DMS53 treated with DMSO at 0.1 percent for 48 hours (cell line): Measurements from ENCODE around the gene P2RY12.
A peak's percentile ranks its signal among the peaks of the same experiment; 100 is the strongest.

ENCODE experiments used
- DNase-seq: peaks from one replicate; lab custom pipeline; 2025; ENCODE audit not compliant: unreplicated experiment; lab: John Stamatoyannopoulos, UW

The P2RY12 gene

DNA sequence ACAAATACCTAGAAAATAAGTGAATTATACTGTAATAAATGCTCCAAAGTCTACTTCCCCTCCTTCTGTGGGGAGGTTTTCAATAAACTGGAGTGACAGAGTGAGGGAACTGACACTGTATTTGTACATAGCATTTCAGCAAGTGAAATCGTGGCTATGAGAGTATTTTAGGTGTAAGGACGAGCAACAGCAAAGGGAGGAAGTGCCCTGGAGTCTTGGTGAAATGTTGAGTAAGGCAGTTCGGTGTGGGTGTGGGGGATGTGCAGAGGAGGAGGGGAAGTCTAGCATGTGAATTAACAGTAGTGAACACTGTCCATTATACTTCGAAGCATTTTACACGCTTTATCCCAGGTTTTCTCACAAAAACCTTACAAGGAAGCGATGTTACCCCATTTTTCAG, 37.1 kb downstream of the P2RY12 start:
- no peak for DNase-seq

DNA sequence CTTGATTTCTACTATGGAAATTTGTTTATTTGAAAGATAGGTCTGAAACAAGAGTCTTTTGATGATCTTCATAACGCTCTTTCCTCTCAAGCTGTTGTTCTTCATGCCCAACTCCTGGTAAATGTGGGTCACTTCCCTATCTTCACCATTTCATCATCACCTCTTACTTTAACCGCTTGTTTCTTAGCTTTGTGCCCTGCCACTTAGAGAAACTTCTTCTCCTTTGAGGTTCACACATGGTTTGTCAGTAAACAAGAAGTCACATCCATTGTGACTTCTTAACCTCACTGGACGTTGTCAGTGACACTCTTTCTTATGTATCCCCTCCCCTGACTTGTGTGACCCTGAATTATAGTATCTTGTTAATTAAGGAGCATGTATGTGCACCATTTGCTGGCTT, 38.3 kb downstream of the P2RY12 start:
- DNase-seq, result no peak

DNA sequence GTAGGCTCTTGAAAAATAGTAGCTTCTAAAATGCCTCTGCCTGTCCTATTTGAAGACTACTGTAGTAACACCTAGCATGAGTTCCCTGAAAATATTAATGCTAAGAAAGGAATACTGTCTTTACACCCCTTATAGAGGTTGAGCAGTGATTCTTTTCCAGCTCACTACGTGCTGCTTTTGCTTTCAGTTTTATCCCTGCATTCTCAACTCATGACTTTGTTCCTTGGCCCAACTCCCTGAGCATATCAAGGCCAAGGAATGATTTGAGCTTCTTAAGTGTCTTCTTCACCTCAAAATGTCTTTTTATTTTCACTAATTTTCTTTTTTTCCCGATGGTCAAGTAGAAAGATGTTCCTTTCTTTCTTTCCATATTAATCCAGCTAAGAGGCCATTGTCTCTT, 38.7 kb downstream of the P2RY12 start:
- no peak for DNase-seq

DNA sequence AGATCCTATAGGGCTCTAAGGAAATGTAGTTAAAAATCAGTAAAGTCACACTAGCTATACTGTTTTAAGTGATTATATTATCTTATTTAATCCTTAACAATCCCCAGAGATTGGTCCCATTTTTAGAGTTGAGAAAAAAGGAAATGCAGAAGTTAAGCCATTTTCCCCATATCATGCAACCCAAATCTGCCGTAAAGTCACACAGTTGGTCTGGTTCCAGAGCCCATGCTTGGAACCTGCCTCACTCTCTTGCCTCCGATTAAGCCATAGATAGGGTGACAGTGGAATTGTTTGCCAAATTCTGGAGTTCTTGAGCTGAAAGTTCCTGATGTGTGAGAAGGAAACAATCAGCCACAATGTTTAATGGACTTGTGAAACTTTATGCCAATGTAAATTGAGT, 52.9 kb downstream of the P2RY12 start:
- DNase-seq, result no peak

DNA sequence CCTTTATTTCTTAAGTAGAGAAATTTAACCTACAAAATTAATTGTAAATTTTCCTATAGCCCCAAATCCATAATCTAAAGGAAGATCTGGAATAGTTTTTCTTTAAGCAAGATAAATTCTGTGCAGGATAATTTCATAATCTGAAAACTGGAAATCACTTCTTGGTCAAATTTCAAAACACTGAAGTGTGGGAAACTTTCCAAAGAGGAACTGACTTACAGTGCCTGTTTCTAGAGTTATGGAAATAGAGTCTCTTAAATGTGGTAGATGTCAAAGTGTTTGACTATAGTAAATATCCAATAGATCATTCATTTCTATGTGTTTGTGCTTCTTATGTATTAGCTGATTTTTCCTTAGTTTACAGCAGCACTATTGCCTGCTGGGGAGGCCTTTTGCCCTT, 53.7 kb downstream of the P2RY12 start:
- no peak for DNase-seq

DNA sequence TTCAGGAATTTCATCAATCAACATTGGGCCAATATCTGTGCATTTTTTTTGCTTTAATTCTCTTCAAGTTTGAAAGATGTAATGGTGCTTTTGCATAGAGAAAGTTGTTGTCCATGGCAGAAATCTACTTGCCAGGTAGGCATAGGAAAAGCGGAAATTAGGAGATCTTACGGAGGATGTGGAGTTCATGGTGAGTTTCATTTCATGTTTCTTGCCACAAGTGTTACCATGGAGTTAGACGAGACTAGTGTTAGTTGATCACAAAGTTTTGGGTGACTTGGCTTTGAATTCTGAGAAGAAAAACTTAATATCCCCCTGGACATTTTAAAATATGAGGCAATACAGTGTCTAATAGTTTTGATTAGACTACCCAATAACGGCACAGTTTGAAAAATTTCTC, 54.2 kb downstream of the P2RY12 start:
- DNase-seq, result no peak

DNA sequence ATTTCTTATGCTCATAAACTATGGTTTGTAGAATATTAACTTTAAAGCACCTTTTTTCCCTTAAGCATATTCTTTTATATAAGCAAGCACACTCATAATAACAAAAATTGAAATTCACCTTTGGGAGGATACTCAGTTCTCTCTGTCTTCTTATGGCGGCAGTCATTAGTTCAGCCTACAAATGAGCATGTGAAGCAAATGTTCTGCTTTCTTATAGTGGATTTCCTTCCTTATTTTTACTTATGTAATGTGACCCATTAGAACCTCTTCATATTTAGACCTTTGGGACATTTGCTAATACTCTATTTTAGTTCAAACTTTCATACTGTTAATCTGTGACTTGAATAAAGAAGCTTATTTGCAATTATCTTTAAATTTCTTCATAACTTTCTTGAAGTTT, 55.2 kb downstream of the P2RY12 start, which contains the start of gene P2RY13:
Gene P2RY13, minus strand, starts transcription at position 187 of the 400 bp plus-strand sequence. Its CDS starts 21 bp downstream, at position 166.
- DNase-seq, result no peak

DNA sequence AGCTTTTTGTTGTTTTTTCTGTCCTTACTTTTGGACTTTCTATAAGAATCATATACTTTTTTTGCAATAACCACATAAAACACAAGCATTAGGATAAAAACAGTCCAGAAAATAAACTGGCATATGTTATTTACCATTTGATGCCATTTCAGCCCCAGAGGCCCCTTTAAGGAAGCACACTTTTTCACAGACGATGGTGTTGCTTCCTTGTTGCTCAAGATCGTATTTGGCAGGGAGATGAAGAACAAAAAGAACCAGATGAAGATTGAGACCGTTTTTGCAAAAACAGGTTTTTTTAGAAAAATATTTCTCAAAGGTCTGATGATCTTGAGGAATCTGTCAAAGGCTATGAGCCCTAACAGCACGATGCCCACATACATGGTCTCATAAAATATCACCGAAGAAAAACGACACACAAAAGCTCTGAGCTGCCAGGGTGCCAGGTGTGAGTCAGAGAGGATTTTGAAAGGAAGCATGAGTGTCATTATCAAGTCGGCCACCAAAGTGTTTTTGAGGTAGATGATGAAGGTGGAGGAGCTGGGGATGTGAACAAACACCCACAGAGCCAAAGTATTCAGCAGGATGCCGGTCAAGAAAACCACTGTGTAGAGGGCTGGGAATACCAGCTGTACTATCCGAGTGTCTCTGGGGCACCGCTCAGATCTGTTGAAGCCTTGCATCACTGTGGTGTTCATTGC, 56.1 kb downstream of the P2RY12 start:
- DNase-seq, result no peak

DNA sequence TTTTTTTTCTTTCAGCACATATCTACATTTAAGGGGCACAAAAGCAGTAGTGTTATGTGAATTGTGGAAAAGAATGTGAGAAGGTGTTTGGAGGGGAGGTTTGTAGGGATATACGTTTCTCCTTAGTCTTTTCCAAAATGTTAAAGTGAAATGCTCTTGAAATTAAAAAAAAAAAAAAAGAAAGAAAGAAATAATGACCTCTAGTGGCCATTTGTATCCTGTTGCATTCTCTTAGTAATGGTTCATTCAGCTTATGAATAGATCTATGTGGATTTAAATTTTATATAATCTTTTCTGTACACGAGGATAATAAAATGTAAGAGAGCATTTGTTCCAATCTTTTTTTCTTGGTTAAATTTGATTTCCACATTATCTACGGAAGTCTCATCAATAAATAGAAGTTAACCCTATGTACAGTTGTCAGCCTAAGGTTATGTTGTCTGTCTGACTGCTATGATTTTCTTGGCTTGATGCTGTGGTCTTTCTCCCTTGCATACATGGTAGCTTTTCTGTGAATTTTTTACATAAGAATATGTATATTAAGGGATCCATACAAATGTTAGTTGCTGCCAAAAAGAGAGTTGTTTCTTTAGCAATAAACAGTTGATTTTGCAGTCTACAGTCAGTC, 56.9 kb downstream of the P2RY12 start:
- peak; percentile 0 for DNase-seq

DNA sequence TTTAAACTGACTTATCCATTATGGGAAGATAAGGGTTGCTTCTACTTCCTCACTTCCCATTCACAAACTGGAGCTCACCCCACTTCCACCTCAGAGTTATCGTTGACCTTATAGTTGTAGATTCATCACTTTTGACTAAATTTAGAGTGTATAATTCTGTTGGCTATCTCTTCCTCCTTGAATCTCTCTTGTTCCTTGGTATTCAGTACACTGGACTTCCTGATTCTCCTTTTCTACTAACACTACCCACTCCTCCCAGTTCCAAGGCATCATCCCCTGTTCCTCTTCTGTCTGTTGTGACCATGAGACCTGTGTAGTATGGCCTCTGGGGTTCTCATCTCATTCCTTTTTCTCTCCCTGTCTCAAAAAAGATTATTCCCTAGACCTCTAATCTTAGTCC, 62.0 kb downstream of the P2RY12 start:
- DNase-seq, result no peak

DNA sequence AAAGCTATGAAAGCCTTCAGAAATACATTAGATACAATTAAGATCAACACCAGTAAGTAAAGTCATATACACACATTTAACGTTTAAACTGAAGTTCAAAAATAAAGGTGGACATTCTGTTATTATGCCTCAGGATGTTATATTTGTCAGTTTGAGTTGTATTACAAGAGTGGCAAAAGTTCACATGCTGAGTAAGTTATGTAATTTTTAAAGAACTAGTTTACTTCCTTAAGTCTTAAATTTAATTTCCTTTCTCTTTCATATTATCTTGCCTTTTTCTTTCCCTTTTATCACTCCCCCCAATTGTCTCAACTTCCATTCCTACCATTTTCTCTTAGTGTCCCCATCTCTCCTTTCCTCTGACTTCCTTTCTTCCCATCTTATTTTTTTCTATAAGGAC, 63.0 kb downstream of the P2RY12 start:
- DNase-seq, result no peak

DNA sequence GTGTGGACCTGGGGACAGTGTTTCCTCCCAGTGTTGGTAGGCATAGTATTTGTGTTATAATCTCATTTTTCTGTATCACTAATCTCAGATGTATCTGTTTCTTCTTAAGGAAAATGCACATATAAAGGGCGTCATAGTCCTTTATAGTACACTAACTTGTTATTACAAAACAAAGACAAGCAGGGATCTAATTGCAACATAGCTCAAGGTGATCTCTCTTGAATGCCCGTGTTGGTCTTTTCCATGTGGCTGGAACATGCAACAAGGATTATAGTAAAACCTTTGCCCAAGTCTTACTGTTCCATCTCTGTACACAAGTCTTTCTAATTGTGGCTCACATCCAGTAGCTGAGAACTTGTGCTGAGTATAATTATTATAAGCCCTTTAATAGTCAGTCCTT, 64.4 kb downstream of the P2RY12 start:
- DNase-seq, result no peak

DNA sequence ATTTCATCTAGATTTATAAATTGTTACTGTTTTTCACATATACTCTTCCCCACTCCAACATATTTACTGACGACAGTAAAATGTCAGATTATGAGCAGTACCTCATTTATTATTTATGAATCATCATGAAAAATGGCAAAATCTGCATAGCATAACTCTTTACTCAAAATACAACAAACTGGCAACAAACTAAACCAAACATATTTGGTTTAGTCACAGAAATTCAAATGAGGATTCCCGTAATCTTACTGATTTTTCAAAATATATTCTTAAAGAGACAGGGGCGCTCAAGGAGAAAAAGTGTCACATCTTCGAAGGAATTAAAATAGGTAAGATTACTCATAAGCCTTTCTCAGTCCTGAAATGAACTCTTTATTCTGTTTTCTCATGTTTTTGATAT, 64.9 kb downstream of the P2RY12 start:
- DNase-seq, result no peak

DNA sequence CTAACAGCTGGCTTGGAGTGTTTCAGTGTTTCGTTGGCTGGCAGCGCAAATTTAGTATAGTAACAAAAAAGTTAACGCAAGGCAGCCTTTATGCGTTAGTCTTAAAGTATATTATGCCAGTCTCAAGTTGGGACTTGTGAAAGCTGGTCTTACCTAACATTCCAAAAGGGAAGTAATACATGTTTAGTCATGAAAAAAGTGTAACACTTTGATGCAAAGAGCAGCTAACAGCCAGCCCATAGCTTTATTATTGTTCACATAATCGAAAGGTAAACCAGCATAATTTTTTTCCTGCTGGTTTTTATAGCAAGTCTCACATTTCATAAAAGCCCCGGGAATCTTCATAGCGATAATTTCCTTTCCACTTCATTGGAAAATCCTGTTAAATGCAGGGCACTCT, 65.6 kb downstream of the P2RY12 start:
- DNase-seq, result no peak

DNA sequence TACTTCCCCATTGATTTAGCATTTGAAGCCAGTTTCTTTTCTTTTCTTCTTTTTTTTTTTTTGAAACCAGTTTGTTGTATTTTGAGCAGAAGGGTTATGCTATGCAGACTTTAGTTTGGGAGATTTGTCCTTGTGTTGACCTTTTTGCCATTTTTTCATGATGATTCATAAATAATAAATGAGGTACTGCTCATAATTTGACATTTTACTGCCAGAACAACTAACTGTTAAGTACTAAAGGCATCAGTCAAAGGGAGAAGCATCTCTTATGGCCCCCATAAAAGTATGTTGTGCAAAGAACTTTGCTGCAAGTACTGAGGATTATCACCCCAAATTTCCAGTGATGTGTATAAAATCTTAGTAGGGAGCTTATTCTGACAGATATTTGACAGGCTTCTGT, 66.2 kb downstream of the P2RY12 start:
- no peak for DNase-seq

DNA sequence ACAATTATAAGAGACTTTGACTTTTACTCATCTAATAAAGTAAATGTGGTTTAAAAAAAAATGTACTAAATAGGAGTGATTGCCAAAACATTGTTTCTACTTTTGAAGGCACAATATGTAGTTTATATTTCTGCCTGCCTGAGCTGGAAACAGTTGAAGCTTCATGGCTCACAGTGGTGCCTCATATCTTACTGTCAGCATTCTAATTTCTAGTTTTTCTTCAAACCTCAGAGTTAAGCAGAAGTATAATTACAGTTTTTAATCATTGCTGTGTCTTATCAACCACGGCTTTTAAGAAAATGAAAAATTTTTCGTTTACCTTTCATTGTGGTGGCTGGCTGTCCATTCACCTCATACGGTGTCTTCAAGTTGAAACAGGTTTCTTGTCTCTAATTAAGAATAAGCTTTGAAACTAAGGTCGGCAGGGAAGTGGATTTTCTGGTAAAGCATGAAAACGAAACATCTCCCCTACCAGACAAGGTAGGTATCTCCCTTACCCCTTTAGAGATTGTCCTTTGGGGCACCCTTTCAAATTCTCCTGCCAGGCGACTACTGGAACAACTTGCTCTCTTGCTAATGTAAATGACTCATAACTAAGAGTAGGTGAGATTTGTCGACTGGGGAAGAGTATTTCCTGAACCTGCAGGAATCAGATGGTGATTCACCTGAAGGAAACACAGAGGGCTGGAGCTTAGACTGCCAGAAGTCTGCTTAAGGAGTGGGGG, 68.1 kb downstream of the P2RY12 start, which contains the start of gene GPR87:
Gene GPR87, minus strand, starts transcription at position 554 of the 725 bp plus-strand sequence. CDS start 16,720 bp downstream, outside the sequence.
- DNase-seq, result no peak

DNA sequence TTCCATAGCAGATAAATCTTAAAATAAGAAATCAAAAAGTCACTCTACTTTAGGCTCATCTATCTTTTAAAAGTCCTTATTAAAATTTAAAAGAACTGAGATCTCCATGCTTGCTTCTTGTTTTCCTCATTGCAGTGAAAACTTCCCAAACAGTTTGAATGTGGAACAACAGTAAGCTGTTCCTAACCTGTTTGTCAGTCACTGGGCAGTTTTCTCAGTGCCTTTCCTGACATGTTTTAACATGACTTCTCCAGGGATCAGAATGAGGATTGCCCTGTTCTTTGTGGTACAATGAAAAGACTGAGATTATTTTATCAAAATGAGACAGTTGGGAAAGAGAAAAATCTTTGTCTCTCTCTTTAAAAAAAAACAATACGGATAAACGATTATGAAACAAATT, 68.7 kb downstream of the P2RY12 start:
- DNase-seq, result no peak

DNA sequence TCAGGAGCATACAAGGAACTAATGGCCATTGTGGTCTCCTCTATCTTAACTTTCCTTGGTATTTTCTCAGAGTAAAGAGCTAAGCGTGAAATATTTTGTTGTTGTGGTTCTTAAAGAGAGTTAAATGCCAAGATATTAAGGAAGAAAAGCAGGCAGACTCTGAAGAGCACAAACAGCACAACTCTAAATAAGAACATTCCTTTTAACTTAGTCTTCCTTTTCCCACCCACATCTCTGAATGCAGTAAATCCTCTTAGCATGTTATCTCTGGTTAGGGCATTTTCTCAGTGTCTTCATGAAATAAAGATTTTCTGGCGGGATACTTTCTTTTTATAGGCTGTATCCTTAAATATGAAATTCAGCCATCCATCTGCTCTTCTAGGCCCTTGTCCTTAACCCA, 69.4 kb downstream of the P2RY12 start:
- no peak for DNase-seq

DNA sequence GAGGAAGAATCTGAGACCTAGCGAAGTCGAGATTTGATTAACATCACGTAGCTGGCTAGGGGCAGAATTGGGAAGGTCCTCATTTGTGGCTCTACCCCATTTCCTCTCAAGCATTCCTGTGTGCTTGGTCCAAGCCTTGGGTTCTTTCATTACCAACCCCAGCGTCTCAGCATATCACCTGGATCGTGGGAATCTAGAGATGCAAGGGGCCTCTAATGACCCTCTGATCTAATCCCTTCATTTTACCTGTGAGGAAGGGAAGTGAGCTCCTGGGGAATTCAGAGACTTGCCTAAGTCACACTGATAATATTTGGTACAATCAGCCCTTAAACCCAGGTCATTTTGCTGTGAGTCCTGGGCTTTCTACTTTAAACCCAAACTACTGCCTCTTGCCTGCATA, 70.0 kb downstream of the P2RY12 start:
- DNase-seq, result no peak

DNA sequence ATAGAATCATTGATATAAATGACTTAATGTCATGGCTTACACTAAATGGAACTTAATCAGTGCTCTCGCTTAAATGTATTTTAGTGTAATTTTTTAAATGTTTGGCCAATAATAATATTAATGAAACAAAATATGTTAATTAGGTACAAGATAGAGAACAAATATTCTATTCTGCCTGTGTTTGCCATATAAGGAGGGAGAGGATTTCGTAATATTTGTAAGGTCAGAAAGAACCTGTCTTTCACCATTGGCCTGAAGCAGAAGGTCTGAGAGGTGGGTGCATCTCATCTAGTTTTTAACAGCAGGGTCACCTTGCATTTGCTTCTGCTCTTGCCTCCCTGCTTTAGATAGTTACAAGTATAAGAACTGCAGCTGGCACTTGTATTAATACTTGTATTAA, 70.4 kb downstream of the P2RY12 start:
- no peak for DNase-seq

DNA sequence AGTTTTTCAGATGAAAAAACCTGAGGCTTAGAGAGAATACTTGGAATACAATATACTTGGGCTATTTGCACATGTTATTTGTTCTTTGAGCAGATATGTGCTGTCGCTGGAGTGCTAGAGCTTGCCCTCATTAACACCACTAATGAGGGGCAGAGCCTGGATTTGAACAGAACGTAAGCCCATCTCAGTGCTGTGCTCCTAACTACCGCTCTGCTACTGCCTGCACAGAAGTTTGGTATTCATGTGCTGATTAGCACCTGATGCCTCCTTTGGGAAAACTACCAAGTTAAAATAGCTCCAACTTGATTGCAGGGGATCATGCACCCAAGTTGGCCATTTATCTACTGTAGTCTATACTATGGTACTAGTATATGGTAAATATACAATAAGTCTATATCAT, 71.6 kb downstream of the P2RY12 start:
- DNase-seq, result no peak

DNA sequence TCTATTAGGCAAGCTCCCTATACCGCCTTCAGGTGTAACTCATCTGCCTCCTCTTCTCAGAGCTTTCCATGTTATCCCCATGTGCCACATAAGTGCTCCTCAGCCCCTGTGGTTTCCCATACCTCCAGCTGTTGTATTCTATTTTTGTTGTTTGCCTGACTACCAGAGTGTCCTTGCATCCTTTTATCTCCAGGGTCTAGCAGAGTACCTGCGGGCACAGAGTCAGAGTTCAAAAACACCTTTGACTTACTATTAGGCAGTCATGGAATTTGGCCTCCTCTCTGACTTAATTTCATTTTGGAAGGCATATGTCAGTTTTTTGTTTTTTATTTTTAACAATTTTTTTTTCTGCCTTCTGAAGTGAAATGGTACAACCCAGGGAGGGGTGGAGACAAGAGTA, 75.0 kb downstream of the P2RY12 start:
- DNase-seq, result no peak
